GM12878 (cell line): ENCODE measurements around the gene EDN2.

ENCODE experiments used
- CREM ChIP-seq: IDR thresholded peaks from 2 replicates; pipeline ENCODE4 v1.6.1; 2014; ENCODE audit warnings: antibody characterized with exemption, low read depth
- CTCF ChIP-seq, 3 experiments: IDR thresholded peaks in 2 of 3; conservative IDR thresholded peaks in 1 of 3; 2 replicates each; pipeline ENCODE4 v1.5.1; 2011; ENCODE audit warnings: low read depth in 3 of 3, low read length in 3 of 3, mild to moderate bottlenecking in 3 of 3, control low read depth in 2 of 3, moderate library complexity in 2 of 3, inconsistent platforms in 1 of 3, mixed read lengths in 1 of 3; ENCODE audit not compliant: control insufficient read depth in 2 of 3, insufficient read depth in 1 of 3; ENCODE audit errors: extremely low read depth in 1 of 3
- ETV6 ChIP-seq, 2 experiments: fragments of 450-650 bp in 1 of 2; IDR thresholded peaks in 1 of 2; conservative IDR thresholded peaks in 1 of 2; 2 replicates each; pipeline ENCODE4 v1.6.1; 2014; ENCODE audit warnings: antibody characterized with exemption in 1 of 2, borderline replicate concordance in 1 of 2, low read depth in 1 of 2, mild to moderate bottlenecking in 1 of 2, moderate library complexity in 1 of 2
- FOS ChIP-seq: IDR thresholded peaks from 3 replicates; pipeline ENCODE4 v1.6.1; 2011; ENCODE audit warnings: borderline replicate concordance; ENCODE audit not compliant: insufficient read length; ENCODE audit errors: extremely low read depth
- FOXK2 ChIP-seq: fragments of 450-650 bp; IDR thresholded peaks from 2 replicates; pipeline ENCODE4 v1.6.1; 2017; ENCODE audit warnings: mild to moderate bottlenecking, moderate library complexity
- NR2C2 ChIP-seq: IDR thresholded peaks from 2 replicates; pipeline ENCODE4 v1.6.1; 2011; ENCODE audit warnings: borderline replicate concordance, low read depth; ENCODE audit not compliant: control insufficient read depth, insufficient read length
- PBX3 ChIP-seq: IDR thresholded peaks from 2 replicates; pipeline ENCODE4 v1.6.1; 2011; ENCODE audit warnings: mild to moderate bottlenecking, low read depth, low read length, moderate library complexity; ENCODE audit not compliant: insufficient replicate concordance
- POLR2A ChIP-seq: IDR thresholded peaks from 2 replicates; pipeline ENCODE4 v1.6.1; 2011; ENCODE audit warnings: low read depth, mild to moderate bottlenecking, low read length
- POU2F2 ChIP-seq: IDR thresholded peaks from 3 replicates; pipeline ENCODE4 v1.6.1; 2011; ENCODE audit warnings: low read depth, mild to moderate bottlenecking, low read length, borderline replicate concordance
- RBBP5 ChIP-seq: fragments of 200-600 bp; sonication (generic); conservative IDR thresholded peaks from 2 replicates; pipeline ENCODE4 v1.6.1; 2016
- YY1 ChIP-seq: IDR thresholded peaks from 2 replicates; pipeline ENCODE4 v1.6.1; 2011; ENCODE audit warnings: low read depth, mild to moderate bottlenecking, low read length
- ZZZ3 ChIP-seq: IDR thresholded peaks from 2 replicates; pipeline ENCODE4 v1.6.1; 2011; ENCODE audit warnings: low read depth; ENCODE audit not compliant: control insufficient read depth, insufficient read length
- TF ChIP-seq, protein P1 (sequence below): IDR thresholded peaks from 2 replicates; pipeline ENCODE4 v1.6.1; 2012; ENCODE audit warnings: low read length, inconsistent platforms
- TF ChIP-seq, protein P2 (sequence below): IDR thresholded peaks from 2 replicates; pipeline ENCODE4 v1.6.1; 2012; ENCODE audit warnings: mild to moderate bottlenecking, low read depth, low read length

- no peak for TF ChIP-seq CTCF (IDR thresholded peaks at IDR 0.05 in 2 of 3, conservative IDR thresholded peaks at IDR 0.05 in 1 of 3; ENCODE audit: control insufficient read depth in 2 of 3, extremely low read depth in 1 of 3, insufficient read depth in 1 of 3, low read depth in 3 of 3, low read length in 3 of 3)
- TF ChIP-seq FOXK2: no peak
- no peak for TF ChIP-seq ZZZ3
- no peak for TF ChIP-seq ETV6 (conservative IDR thresholded peaks at IDR 0.05 in 1 of 2, IDR thresholded peaks at IDR 0.05 in 1 of 2; ENCODE audit: borderline replicate concordance in 1 of 2, low read depth in 1 of 2)
- TF ChIP-seq FOS: no peak
- TF ChIP-seq POLR2A: no peak
- TF ChIP-seq, protein P1, sequence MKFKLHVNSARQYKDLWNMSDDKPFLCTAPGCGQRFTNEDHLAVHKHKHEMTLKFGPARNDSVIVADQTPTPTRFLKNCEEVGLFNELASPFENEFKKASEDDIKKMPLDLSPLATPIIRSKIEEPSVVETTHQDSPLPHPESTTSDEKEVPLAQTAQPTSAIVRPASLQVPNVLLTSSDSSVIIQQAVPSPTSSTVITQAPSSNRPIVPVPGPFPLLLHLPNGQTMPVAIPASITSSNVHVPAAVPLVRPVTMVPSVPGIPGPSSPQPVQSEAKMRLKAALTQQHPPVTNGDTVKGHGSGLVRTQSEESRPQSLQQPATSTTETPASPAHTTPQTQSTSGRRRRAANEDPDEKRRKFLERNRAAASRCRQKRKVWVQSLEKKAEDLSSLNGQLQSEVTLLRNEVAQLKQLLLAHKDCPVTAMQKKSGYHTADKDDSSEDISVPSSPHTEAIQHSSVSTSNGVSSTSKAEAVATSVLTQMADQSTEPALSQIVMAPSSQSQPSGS: no peak
- TF ChIP-seq CREM: no peak
- TF ChIP-seq RBBP5: no peak
- TF ChIP-seq POU2F2: no peak
- no peak for TF ChIP-seq NR2C2
- TF ChIP-seq, protein P2, sequence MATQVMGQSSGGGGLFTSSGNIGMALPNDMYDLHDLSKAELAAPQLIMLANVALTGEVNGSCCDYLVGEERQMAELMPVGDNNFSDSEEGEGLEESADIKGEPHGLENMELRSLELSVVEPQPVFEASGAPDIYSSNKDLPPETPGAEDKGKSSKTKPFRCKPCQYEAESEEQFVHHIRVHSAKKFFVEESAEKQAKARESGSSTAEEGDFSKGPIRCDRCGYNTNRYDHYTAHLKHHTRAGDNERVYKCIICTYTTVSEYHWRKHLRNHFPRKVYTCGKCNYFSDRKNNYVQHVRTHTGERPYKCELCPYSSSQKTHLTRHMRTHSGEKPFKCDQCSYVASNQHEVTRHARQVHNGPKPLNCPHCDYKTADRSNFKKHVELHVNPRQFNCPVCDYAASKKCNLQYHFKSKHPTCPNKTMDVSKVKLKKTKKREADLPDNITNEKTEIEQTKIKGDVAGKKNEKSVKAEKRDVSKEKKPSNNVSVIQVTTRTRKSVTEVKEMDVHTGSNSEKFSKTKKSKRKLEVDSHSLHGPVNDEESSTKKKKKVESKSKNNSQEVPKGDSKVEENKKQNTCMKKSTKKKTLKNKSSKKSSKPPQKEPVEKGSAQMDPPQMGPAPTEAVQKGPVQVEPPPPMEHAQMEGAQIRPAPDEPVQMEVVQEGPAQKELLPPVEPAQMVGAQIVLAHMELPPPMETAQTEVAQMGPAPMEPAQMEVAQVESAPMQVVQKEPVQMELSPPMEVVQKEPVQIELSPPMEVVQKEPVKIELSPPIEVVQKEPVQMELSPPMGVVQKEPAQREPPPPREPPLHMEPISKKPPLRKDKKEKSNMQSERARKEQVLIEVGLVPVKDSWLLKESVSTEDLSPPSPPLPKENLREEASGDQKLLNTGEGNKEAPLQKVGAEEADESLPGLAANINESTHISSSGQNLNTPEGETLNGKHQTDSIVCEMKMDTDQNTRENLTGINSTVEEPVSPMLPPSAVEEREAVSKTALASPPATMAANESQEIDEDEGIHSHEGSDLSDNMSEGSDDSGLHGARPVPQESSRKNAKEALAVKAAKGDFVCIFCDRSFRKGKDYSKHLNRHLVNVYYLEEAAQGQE: no peak
- no peak for TF ChIP-seq PBX3
- TF ChIP-seq YY1: no peak
Measured at GRCh38 chr1:41454406-41454805, 30.1 kb downstream of the EDN2 start.
